ENCODE results near the gene SNTG2. TPM values are rescaled to one million over a fixed set of nuclear protein-coding genes. Genes with fewer than 3 reads are reported as not detected.

The SNTG2 gene
- total and polyA plus RNA-seq, 2 donors (not counting 3 experiments of a cell fraction or from before 2014, with no cell fraction given): not detected

- no peak for FAIRE-seq
- H3K27ac ChIP-seq (ENCODE audit: insufficient read depth, low read depth, low read length): no peak overlapping the region
- no peaks in the 10 kb centered on the region for H4K20me1 ChIP-seq (replicated peaks; ENCODE audit: control insufficient read depth, extremely low read depth, insufficient read depth, low read length)
- no peak overlapping the region for H2AFZ ChIP-seq (ENCODE audit: low read depth, low read length)
- no peaks in the 10 kb centered on the region for H3K27me3 ChIP-seq (ENCODE audit: control insufficient read depth in 2 of 2, insufficient read depth in 2 of 2, low read length in 2 of 2)
- no peaks in the 10 kb centered on the region for H3K4me1 ChIP-seq (ENCODE audit: control insufficient read depth, extremely low read depth, insufficient read depth, low read length)
- no peak overlapping the region for H3K4me3 ChIP-seq (replicated peaks in 1 of 3; ENCODE audit: insufficient read depth in 1 of 3, low read depth in 1 of 3, low read length in 3 of 3)
- H3K9ac ChIP-seq (replicated peaks; ENCODE audit: extremely low read depth, insufficient read depth, low read length): no peak overlapping the region
- no peaks in the 10 kb centered on the region for H3K36me3 ChIP-seq (ENCODE audit: control insufficient read depth in 2 of 2, extremely low read depth in 1 of 2, insufficient read depth in 2 of 2, low read length in 2 of 2)
- no peaks in the 10 kb centered on the region for H3K79me2 ChIP-seq (ENCODE audit: control insufficient read depth, insufficient read depth, low read length)
- CTCF ChIA-PET: no interaction called here
- dilution Hi-C loops (cut with MboI; ENCODE audit: extremely low pct_ligation_motif_present, low sequenced_read_pairs): no loop called here
- H3K4me2 ChIP-seq (ENCODE audit: insufficient read depth, low read length): no peak overlapping the region
- H3K9me3 ChIP-seq (replicated peaks; ENCODE audit: control insufficient read depth, insufficient read depth, low read length): peaks cover 4% of the 10 kb centered on the region
- no peaks in the 10 kb centered on the region for H3K9me1 ChIP-seq (replicated peaks; ENCODE audit: control insufficient read depth, extremely low read depth, insufficient read depth, low read length)
- intact Hi-C loops (cut with micrococcal nuclease): no loop called here
- POLR2A ChIA-PET: no interaction called here
- no TSS peak for BruUV-seq (replicated peaks)
- TF ChIP-seq, protein P1, sequence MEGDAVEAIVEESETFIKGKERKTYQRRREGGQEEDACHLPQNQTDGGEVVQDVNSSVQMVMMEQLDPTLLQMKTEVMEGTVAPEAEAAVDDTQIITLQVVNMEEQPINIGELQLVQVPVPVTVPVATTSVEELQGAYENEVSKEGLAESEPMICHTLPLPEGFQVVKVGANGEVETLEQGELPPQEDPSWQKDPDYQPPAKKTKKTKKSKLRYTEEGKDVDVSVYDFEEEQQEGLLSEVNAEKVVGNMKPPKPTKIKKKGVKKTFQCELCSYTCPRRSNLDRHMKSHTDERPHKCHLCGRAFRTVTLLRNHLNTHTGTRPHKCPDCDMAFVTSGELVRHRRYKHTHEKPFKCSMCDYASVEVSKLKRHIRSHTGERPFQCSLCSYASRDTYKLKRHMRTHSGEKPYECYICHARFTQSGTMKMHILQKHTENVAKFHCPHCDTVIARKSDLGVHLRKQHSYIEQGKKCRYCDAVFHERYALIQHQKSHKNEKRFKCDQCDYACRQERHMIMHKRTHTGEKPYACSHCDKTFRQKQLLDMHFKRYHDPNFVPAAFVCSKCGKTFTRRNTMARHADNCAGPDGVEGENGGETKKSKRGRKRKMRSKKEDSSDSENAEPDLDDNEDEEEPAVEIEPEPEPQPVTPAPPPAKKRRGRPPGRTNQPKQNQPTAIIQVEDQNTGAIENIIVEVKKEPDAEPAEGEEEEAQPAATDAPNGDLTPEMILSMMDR (IDR thresholded peaks at IDR 0.05; ENCODE audit: extremely low read depth in 1 of 2, insufficient read depth in 1 of 2, low read depth in 1 of 2, low read length in 2 of 2): no peak
- TF ChIP-seq MAX (IDR thresholded peaks at IDR 0.05; ENCODE audit: insufficient read depth, insufficient read length) (no peak), POLR2A (IDR thresholded peaks at IDR 0.05; ENCODE audit: low read depth, low read length) (no peak), POLR2AphosphoS5 (IDR thresholded peaks at IDR 0.05; ENCODE audit: insufficient read depth, low read depth, low read length) (no peak), FOS (IDR thresholded peaks at IDR 0.05; ENCODE audit: borderline replicate concordance, insufficient read depth, low read length) (no peak), EZH2 (IDR thresholded peaks at IDR 0.05; ENCODE audit: borderline replicate concordance, low read depth, low read length, severe bottlenecking) (no peak), MYC (IDR thresholded peaks at IDR 0.05; ENCODE audit: low read depth, low read length) (no peak), GATA2 (IDR thresholded peaks at IDR 0.05; ENCODE audit: insufficient read depth, insufficient read length, low read depth, low read length) (no peak)
- DNase-seq (ENCODE audit: low read depth, low spot score): no peak
These were observed 21.5 kb upstream of the SNTG2 start for GRCh38 chr2:929011-929735.
